Measurements from ENCODE around the gene LIMK1.

LIMK1 gene

DNA sequence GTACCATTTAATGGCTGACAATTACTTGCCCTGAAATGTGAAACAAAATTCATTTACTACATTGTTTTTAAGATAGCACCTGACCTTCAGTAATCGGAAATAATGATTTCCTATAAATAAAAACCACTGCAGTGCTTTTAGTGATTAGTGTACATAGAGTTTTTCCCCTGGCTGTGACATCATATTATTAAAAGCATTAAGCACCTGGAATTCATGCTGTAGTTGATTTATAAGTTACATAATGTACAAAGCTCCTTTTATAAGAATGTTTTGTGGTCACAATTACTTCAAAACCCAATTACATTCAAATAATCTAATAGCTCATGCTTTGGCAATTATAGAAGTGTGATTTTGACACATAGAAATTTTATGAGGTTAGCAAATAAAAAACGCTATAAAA lies 46.3 kb downstream of the LIMK1 start:
- DNase-seq (ENCODE audit: extremely low read depth, insufficient read length) = no peak
- TF ChIP-seq, protein P1, sequence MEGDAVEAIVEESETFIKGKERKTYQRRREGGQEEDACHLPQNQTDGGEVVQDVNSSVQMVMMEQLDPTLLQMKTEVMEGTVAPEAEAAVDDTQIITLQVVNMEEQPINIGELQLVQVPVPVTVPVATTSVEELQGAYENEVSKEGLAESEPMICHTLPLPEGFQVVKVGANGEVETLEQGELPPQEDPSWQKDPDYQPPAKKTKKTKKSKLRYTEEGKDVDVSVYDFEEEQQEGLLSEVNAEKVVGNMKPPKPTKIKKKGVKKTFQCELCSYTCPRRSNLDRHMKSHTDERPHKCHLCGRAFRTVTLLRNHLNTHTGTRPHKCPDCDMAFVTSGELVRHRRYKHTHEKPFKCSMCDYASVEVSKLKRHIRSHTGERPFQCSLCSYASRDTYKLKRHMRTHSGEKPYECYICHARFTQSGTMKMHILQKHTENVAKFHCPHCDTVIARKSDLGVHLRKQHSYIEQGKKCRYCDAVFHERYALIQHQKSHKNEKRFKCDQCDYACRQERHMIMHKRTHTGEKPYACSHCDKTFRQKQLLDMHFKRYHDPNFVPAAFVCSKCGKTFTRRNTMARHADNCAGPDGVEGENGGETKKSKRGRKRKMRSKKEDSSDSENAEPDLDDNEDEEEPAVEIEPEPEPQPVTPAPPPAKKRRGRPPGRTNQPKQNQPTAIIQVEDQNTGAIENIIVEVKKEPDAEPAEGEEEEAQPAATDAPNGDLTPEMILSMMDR (IDR thresholded peaks at IDR 0.05; ENCODE audit: insufficient read depth, low read length, poor library complexity, severe bottlenecking) = no peak
- no peak overlapping the region for H3K4me3 ChIP-seq (replicated peaks; ENCODE audit: low read depth, low read length)

DNA sequence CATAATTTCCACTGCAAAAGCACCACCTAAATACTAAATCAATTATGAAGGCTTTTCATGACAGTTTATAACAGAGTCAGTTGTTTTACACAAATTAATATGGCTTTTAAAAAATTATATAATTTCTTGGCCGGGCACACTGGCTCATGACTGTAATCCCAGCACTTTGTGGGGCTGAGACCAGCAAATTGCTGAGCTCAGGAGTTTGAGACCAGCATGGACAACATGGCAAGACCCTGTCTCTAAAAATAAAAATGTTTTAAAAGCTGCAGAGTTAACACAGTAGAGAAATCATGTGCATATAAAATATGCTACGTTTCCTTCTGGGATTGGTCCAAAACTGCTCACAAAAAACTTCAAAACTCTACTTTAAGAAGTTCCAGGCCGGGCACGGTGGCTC lies 46.9 kb downstream of the LIMK1 start:
- TF ChIP-seq, protein P1 (IDR thresholded peaks at IDR 0.05; ENCODE audit: insufficient read depth, low read length, poor library complexity, severe bottlenecking) = no peak
- Histone ChIP-seq H3K4me3 (replicated peaks; ENCODE audit: low read depth, low read length) (no peak overlapping the region), H3K27me3 (replicated peaks; ENCODE audit: control insufficient read depth, insufficient read depth, low read length) (no peaks in the 10 kb centered on the region; the same call in 1 of the 2 replicates), H3K36me3 (ENCODE audit: control insufficient read depth, insufficient read depth, low read length) (no peaks in the 10 kb centered on the region)
- DNase-seq (ENCODE audit: extremely low read depth, insufficient read length) = no peak

More for the DNA sequence above, 46.3 kb downstream of the LIMK1 start:
- Histone ChIP-seq H3K36me3 (ENCODE audit: control insufficient read depth, insufficient read depth, low read length) (no peaks in the 10 kb centered on the region), H3K27me3 (replicated peaks; ENCODE audit: control insufficient read depth, insufficient read depth, low read length) (no peaks in the 10 kb centered on the region; the same call in 1 of the 2 replicates)

DNA sequence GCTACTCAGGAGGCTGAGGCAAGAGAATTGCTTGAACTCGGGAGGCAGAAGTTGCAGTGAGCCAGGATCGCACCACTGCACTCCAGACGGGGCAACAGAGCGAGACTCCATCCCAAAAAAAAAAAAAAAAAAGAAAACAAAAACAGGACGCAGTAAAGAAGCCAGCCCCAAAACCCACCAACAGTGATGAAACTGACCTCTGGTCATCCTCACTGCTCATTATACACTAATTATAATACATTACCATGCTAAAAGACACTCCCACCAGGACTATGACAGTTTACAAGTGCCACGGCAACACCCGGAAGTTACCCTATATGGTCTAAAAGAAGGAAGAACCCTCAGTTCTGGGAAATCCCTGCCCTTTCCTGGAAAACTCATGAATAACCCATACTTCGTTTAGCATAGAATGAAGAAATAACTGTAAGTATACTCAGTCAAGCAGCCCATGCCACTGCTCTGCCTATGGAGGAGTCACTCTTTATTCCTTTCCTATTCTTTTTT lies 50.6 kb downstream of the LIMK1 start:
- DNase-seq (ENCODE audit: extremely low read depth, insufficient read length) = no peak
- TF ChIP-seq, protein P1 (IDR thresholded peaks at IDR 0.05; ENCODE audit: insufficient read depth, low read length, poor library complexity, severe bottlenecking) = no peak
- H3K36me3 ChIP-seq (ENCODE audit: control insufficient read depth, insufficient read depth, low read length) = no peaks in the 10 kb centered on the region
- H3K4me3 ChIP-seq (replicated peaks; ENCODE audit: low read depth, low read length) = no peak overlapping the region
- no peaks in the 10 kb centered on the region; the same call in 1 of the 2 replicates for H3K27me3 ChIP-seq (replicated peaks; ENCODE audit: control insufficient read depth, insufficient read depth, low read length)

DNA sequence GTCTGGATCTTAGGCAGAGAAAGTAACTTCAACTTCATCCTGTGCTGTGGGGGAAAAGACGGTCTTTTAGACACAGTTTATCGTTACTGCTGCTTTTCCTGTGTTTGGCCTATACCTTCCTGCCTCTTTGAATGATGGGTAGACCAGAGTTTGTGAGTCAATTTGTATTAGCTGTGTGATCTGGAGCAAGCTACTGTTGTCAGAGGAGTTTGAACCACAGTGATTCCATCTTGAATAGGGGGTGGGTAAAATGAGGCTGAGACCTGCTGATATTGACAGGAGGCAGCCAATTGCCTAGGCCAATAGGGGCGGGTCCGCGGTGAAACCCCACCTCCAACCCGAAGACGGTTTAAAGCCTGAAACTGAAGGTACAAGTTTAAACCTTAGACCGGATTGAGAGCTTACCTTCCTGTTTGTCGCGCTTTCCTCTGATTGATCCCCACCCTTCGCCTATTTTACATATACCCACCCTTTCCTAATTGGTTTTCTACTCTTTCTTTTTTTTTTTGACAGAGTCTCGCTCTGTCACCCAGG lies 54.8 kb downstream of the LIMK1 start:
- Histone ChIP-seq H3K4me3 (replicated peaks; ENCODE audit: low read depth, low read length) (no peak overlapping the region), H3K27me3 (replicated peaks; ENCODE audit: control insufficient read depth, insufficient read depth, low read length) (no peaks in the 10 kb centered on the region), H3K36me3 (ENCODE audit: control insufficient read depth, insufficient read depth, low read length) (no peaks in the 10 kb centered on the region)
- TF ChIP-seq, protein P1 (IDR thresholded peaks at IDR 0.05; ENCODE audit: insufficient read depth, low read length, poor library complexity, severe bottlenecking) = no peak
- no peak for DNase-seq (ENCODE audit: extremely low read depth, insufficient read length)

DNA sequence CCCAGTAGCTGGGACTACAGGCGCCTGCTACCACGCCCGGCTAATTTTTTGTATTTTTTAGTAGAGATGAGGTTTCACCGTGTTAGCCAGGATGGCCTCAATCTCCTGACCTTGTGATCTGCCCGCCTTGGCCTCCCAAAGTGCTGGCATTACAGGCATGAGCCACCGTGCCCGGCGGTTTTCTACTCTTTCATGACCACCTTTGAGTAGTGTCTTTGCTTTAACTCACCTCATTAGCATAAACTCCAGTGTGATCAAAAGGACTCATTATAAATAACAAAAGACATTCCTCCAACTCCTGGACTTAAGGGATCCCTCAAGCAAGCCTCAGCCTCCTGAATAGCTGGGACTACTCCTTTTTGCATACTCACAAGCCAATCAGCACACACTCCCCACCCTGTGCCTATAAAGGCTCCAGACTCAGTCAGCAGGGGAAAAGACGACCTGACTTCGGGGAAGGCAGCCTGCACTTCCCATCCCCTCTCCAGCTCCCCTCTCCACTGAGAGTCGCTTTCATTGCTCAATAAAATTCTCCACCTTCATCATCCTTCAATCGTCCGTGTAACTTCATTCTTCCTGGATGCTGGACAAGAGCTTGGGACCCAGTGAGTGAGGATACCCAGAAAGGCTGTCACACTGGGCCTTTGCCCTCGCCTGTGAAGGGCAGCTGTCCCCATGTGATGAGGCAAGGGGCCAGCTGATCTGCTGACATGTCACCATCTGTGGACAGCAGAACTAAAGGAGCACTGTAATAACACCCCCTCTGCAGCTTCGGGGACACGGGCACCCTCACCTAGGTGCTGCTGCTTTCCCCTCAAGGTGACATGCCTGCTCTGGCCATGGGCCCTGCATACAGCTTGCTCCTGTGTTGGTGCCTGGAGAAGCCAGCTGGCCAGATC lies 55.6 kb downstream of the LIMK1 start:
- DNase-seq (ENCODE audit: extremely low read depth, insufficient read length) = no peak
- TF ChIP-seq, protein P1 (IDR thresholded peaks at IDR 0.05; ENCODE audit: insufficient read depth, low read length, poor library complexity, severe bottlenecking) = no peak
- H3K36me3 ChIP-seq (ENCODE audit: control insufficient read depth, insufficient read depth, low read length) = no peaks in the 10 kb centered on the region
- H3K4me3 ChIP-seq (replicated peaks; ENCODE audit: low read depth, low read length) = no peak overlapping the region
- no peaks in the 10 kb centered on the region for H3K27me3 ChIP-seq (replicated peaks; ENCODE audit: control insufficient read depth, insufficient read depth, low read length)
